GM23338 (cell line): ENCODE data around the gene TBX1.

Experiments
- EZH2 ChIP-seq: fragments of 200-600 bp; sonication (generic); IDR thresholded peaks from one replicate; pipeline ENCODE4 v1.8.0; 2017; ENCODE audit warnings: antibody characterized with exemption, mild to moderate bottlenecking, low read depth; ENCODE audit not compliant: unreplicated experiment
- EZH2phosphoT487 ChIP-seq: fragments of 200-600 bp; sonication (generic); IDR thresholded peaks from one replicate; pipeline ENCODE4 v1.8.1; 2018; ENCODE audit warnings: antibody characterized with exemption; ENCODE audit not compliant: unreplicated experiment
- POLR2AphosphoS5 ChIP-seq: IDR thresholded peaks from 2 replicates; pipeline ENCODE4 v1.6.1; 2016; ENCODE audit warnings: antibody characterized with exemption, low read depth
- TF ChIP-seq, protein P1 (sequence below), 2 experiments: fragments of 200-600 bp in 1 of 2; sonication (generic) in 1 of 2; conservative IDR thresholded peaks; 2 replicates each; pipeline versions ENCODE4 v1.5.1 to v1.6.1; 2016 to 2017; ENCODE audit warnings: antibody characterized with exemption in 2 of 2, low read depth in 2 of 2, mild to moderate bottlenecking in 2 of 2, moderate library complexity in 1 of 2

DNA sequence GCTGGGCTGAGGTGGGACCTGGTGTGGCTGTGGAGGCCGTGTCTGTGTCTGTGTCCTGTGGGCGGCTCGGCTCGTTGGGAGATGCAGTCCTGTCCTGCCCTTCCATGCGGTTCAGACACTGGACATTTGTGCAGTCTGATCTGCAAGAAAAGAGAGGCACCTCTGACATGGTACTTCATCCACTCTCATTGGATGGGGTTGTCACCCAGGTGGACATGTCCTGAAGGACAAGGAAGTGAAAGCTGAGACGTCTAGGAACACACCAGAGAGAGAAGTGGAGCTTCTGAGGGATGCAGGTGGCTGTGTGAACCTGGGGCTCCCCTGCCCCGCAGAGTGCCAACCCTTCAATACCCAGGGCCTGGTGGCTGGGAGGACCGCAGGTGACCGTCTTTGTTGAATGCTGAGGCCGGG is 18.4 kb downstream of the TBX1 start:
- no peak for TF ChIP-seq EZH2
- TF ChIP-seq, protein P1, sequence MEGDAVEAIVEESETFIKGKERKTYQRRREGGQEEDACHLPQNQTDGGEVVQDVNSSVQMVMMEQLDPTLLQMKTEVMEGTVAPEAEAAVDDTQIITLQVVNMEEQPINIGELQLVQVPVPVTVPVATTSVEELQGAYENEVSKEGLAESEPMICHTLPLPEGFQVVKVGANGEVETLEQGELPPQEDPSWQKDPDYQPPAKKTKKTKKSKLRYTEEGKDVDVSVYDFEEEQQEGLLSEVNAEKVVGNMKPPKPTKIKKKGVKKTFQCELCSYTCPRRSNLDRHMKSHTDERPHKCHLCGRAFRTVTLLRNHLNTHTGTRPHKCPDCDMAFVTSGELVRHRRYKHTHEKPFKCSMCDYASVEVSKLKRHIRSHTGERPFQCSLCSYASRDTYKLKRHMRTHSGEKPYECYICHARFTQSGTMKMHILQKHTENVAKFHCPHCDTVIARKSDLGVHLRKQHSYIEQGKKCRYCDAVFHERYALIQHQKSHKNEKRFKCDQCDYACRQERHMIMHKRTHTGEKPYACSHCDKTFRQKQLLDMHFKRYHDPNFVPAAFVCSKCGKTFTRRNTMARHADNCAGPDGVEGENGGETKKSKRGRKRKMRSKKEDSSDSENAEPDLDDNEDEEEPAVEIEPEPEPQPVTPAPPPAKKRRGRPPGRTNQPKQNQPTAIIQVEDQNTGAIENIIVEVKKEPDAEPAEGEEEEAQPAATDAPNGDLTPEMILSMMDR (conservative IDR thresholded peaks at IDR 0.05; ENCODE audit: low read depth in 2 of 2): no peak
- no peak for TF ChIP-seq POLR2AphosphoS5
- no peak for TF ChIP-seq EZH2phosphoT487
